PC-3 (cell line): Measurements from ENCODE around the gene NR5A1.

Source experiments
- EZH2 ChIP-seq: fragments of 300-600 bp; sonication (generic); IDR thresholded peaks from one replicate; pipeline ENCODE4 v1.6.1; 2017; ENCODE audit warnings: antibody characterized with exemption, mild to moderate bottlenecking, low read length; ENCODE audit not compliant: unreplicated experiment
- EZH2phosphoT487 ChIP-seq: fragments of 300-600 bp; sonication (generic); IDR thresholded peaks from 2 replicates; pipeline ENCODE4 v1.6.1; 2018; ENCODE audit warnings: mild to moderate bottlenecking, antibody characterized with exemption, low read length, borderline replicate concordance
- TF ChIP-seq, protein P1 (sequence below): fragments of 300-600 bp; sonication (generic); conservative IDR thresholded peaks from 2 replicates; pipeline ENCODE4 v1.5.1; 2017; ENCODE audit warnings: antibody characterized with exemption, low read depth, mild to moderate bottlenecking, low read length

DNA sequence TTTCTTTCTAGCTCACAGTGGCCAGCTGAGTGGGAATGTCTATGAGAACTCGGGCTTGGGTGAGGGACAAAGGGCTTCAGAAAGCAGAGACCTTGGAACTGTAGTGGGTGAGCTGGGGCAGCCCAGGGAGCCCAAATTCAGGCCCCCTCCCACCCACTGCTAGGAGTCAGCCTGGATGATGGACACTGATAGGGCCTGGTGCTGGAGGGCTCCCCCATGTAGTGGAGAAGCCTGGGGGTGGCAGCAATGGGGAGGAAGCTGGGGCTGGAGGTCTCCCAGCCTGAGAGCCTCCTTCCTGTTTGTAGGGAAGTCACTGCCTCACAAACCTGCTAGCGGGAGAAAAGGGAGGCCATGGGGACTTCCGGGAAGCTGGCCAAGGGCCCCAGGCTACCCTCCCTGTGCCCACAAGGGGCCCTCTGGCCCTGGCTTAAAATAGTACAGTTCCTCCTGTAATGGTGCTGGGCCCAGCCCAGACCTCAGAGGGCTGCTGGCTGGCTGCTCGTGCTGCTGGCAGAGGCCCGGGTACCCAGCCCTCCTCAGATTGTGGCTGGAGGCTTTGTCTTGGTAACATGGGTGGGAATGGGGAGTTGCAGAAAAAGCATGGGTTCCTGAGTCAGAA is 6.3 kb upstream of the NR5A1 start:
- TF ChIP-seq, protein P1, sequence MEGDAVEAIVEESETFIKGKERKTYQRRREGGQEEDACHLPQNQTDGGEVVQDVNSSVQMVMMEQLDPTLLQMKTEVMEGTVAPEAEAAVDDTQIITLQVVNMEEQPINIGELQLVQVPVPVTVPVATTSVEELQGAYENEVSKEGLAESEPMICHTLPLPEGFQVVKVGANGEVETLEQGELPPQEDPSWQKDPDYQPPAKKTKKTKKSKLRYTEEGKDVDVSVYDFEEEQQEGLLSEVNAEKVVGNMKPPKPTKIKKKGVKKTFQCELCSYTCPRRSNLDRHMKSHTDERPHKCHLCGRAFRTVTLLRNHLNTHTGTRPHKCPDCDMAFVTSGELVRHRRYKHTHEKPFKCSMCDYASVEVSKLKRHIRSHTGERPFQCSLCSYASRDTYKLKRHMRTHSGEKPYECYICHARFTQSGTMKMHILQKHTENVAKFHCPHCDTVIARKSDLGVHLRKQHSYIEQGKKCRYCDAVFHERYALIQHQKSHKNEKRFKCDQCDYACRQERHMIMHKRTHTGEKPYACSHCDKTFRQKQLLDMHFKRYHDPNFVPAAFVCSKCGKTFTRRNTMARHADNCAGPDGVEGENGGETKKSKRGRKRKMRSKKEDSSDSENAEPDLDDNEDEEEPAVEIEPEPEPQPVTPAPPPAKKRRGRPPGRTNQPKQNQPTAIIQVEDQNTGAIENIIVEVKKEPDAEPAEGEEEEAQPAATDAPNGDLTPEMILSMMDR = no peak
- no peak for TF ChIP-seq EZH2
- no peak for TF ChIP-seq EZH2phosphoT487
